DMS 273 treated with DMSO at 0.1 percent for 48 hours (cell line): ENCODE data around the gene SETDB1.

Experiments
- DNase-seq: peaks from one replicate; lab custom pipeline; 2025; lab: John Stamatoyannopoulos, UW

SETDB1 gene

DNA sequence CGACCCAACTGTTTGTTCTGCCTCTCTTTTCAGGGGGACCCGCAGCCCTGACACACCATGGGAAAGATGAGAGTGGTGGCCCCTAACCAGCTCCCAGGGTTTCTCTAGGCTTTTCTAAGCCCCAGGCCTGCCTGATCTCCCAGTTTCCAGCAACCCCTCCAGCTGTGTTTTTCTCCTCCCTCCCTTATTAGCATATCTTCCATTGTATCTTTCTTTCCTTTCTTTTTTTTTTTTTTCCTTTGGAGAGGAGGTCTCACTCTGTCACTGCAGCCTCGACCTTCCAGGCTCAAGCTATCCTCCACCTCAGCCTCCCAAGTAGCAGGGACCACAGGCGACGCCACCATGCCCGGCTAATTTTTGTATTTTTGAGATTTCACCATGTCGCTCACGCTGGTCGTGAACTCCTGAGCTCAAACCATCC, 50.2 kb downstream of the SETDB1 start:
- DNase-seq = no peak

DNA sequence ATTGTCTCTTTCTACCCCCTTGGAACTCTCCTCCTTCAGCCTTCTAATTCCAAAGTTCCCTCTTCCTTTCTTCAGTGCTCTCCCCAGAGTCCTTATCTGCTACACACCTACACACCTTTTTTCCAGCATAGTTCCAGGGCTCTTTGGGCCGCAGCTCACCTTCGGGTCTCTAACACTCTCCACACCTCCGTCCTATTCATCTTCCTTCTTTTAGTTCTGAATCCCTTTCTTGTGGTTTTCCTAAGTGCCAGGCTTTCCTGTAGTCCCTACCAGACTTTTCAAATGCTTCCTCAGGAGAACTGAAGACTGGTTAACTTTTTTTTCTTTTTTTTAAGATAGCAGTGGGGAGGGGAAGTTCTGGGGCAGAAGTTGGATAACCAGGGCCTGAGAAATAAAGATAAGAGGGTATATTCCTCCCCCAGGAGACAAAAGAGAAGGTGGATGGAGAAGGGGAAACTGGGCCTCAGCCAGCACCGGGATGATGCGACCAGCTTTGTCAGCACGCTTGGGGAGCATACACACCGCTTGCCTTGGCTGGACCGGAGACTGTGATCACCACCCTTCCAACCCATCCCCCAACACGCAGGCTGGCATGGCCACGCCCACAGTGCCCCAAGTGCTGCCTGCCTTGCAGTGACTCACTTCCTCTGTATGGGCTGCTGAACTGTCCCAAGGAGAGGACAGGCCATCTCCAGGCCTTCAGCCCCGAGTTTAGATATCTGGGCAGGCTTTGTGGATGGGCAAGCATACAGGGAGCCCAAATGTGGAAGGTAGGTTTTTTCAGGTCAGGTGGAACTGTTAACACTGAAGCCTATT, 50.9 kb downstream of the SETDB1 start:
- no peak for DNase-seq

DNA sequence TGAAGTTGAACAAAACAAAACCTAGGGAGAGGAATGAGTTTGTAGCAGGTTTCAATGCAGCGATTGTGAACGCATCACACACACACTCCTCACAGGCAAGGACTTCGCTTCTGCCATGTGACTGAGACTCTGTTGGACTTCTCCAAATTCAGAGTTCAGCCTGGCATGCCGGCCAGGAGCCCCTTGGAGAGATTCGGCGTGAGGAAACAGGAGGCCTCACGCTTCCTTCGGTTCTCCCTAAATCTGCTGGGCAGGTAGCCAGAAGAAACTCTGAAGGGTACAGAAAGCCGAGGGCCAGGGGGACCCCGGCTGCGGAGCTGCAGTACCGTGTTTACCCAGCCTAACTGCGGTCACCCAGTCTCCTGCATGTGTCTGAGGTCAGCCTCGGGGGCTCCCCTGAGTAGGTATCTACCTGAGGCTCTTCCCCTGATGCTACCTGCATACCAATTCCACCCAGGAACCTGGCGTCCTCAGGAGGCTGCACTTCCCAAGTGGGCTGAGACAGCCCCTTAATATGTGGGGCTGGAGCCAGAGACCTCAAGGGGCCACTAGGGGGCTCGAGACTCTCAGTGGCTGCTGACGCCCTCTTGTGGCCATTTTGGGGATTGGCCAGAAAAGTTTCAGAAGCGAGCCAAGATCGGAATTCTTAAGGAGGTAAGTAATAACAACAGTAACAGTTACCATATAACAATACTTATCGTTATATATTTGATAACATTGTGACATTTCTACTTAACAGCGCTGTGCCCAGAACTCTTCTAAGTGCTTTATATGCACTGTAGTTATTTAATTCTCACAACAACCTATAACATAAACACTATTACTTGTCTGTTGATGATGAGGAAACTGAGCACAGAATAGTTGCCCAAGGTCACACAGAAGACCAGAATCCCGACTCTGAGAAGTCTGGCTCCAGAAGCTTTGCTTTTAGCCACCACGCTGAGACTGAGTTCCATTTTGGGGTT, 53.2 kb downstream of the SETDB1 start:
- peak; percentile 100 for DNase-seq

DNA sequence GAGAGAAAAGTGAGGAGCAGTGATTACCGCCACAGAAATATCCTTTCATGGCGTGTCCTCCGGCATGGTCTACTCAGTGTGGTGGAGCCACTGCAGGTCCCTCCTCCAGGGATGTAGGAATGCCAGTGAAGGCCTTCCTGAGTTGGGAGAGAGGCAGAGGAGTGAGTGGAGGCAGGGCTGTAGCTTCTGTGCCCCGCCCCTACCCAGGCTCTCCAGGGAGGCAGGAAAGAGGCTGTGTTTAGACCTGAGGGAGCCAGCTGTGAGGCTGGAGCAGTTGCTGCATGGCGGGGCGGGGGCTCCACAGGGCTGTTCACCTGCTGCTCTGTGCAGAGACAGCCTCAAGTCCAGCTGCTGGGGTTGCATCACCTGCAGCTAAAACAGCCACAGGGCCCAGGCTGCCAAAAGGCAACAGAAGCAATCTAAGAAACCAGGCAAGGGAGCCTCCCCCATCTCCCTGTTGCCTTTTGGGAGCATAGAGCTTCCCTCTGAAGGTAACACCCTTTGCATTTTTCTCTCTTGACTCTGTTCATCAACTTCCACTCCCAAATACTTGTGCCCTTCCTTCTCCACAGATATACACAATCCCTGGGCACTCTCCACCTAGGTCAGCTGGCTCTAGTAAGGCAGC, 55.1 kb downstream of the SETDB1 start:
- DNase-seq = peak; percentile 100

DNA sequence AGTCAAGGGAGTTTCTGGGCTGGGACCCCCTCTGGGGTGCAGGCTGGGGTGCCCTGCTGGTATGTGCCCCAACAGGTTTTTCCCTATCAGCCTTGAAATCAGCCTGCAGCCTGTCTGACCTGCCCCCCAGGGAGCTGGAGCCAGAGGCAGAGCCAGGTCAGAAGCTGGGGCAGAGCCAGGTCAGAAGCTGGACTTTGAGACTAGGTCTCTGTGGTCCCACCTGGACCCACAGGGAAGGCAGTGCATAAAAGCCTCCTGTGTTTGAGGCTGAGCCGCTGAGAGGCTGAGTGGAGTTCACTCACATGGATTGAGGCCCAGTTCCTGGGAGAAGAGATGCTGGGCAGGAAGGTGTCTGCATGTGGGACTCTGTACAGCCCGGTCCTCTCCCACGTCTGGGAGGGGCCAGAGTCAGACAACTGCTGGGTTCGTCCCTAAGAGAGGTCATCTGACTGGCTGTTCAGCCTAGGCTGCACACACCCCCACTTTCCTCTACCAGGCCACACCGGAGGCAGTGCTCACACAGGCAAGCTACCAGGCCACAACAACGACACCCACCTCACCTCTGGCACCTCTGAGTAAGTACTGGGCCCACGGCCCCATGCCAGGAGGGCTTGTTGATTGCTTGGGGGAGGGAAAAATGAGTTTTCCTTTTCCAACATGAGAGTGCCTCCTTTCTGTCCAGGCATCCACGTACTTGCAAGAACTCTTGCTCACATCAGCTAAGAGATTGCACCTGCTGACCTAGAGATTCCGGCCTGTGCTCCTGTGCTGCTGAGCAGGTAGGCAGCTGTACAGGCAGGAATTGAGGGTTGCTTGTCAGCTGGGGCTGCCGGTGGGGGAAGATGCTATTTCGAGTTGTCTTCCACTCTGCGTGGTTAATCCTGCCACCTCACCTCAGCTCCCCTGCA, 55.9 kb downstream of the SETDB1 start, which contains the start of gene ANXA9:
Gene ANXA9, plus strand, starts transcription at position 488 of the 908 bp plus-strand sequence. CDS start 814 bp downstream, outside the sequence.
- DNase-seq = no peak

DNA sequence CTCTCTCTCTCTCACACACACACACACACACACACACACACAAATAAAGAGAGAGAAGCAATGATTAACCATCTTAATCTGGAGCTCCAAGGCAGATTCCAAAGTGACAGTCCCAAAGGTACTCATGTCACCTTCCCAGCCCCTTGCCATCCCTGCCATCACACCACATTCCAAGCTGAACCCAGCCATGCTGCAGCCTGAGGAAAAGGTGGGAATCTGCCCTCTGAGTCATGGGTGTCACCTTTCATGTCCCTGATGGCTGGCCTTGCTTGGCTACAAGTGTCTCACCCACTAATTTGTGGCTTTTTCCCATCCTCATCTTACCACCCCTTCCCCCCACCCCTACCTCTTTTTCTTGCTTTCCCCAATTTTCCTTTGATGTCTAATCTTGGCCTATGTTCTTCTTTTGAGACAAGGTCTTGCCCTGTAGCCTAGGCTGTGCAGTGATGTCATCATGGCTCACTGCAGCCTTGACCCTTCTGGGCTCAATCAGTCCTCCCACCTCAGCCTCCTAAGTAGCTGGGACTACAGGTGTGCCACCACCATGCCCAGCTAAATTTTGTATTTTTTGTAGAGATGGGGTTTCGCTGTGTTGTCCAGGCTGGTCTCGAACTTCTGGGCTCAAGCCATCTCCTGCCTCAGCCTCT, 59.1 kb downstream of the SETDB1 start:
- DNase-seq = no peak

DNA sequence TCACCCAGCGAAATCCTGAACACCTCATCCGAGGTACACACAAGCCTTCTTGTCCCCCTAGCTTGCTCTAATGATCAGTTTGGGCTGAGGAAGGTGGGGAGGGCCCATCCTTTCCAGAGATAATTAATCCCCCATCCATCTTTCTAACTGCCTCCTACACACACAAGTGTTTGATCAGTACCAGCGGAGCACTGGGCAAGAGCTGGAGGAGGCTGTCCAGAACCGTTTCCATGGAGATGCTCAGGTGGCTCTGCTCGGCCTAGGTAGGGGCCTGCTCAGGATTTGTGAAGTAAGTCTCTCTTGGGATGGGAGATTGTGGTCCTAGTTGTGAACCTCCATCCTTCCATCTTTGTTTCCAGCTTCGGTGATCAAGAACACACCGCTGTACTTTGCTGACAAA, 61.8 kb downstream of the SETDB1 start:
- no peak for DNase-seq

DNA sequence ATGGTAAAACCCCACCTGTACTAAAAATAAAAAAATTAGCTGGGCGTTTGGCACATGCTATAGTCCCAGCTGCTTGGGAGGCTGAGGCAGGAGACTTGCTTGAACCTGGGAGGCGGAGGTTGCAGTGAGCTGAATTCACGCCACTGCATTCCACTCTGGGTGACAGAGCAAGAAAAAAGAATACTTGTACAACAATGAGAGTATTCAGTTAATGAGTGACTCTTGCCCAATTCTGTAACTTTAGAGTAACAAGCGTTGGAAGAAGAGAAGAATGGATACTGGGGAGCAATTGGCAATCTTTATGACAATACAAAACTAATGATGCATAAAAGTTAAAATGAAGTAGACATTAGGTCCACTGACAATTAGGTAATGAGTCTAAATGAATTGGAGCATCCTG, 66.5 kb downstream of the SETDB1 start:
- no peak for DNase-seq

DNA sequence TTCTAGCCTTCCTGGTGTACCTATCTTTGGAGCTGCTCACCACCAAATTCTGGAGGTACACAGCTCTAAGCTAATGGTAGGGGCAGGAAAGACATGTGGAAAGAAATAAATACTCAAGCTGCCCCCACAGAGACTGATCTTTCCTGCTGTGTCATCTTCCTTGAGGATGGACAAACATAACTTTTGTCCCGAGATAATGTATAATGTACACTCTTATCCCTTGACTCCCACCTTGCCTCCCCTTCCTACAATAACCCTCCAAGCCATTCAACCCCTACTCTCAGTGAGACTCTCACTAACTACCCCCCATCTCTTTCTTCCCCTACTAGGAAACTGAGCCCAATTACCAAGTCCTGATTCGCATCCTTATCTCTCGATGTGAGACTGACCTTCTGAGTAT, 68.1 kb downstream of the SETDB1 start:
- DNase-seq = no peak

DNA sequence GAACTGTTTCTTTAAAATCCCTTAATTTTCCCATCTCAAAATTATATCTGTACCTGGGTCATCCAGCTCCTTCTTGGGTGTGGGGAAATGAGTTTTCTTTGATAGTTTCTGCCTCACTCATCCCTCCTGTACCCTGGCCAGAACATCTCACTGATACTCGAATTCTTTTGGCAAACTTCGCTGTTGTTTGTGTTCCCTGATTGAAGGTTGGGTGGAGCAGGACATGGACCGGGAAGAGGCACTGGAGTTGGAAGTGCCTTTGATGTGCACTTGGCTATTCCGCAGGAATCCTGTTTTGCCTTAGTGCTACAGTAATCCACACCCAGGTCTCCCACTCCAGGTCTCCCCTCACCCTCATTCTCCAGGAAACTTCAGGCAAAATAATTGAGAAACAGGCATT, 69.3 kb downstream of the SETDB1 start:
- DNase-seq = no peak

DNA sequence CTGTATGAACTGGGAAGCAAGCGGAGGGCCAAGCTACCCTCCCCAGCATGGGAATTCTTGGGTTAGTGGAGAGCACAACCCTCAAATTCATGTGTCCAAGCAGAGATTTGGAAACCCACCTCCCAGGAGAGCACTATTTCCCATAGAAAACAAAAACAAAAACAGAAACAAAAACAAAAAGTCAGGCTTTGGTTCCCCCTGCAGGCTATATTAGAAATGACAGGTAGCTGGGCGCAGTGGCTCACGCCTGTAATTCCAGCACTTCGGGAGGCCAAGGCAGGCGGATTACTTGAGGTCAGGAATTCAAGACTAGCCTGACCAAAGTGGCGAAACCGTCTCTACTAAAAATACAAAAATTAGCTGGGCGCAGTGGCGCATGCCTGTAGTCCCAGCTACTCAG, 69.7 kb downstream of the SETDB1 start:
- DNase-seq = no peak

DNA sequence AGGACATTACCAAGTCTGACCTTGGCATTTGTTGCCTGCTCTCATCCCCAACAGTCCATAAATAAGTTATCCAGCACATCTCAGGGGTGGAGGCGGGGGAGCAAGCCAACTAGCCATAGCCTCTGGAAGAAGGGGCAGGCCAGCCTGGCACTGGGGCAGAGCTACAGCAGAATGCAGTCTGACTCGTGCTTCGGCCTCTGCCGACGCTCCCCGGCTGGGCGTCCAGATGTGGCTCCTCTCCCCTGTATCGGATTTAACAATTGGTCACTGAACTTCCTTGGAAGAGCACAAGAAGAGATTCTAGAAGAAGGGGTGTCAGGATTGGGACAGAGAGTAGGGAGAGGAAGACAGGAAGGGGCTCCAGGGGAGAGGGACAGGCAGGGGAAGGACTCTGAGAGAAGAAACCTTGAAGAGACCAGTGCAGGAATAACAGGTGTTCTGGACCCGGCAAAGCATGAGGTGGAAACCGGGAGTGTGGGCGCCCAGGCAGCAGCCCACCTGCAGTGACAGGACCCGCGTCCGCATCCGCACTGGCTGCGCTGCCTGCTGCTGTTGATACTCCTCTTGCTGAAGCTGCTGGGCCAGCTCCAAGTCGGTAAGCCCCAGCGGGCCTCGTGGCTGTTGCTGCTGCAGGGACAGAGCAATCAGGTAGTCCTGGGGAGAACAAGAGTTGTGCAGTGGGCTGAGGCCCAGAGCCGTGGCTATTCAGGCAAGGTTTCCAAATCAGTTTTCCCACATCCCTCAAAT, 71.1 kb downstream of the SETDB1 start:
- DNase-seq = no peak

DNA sequence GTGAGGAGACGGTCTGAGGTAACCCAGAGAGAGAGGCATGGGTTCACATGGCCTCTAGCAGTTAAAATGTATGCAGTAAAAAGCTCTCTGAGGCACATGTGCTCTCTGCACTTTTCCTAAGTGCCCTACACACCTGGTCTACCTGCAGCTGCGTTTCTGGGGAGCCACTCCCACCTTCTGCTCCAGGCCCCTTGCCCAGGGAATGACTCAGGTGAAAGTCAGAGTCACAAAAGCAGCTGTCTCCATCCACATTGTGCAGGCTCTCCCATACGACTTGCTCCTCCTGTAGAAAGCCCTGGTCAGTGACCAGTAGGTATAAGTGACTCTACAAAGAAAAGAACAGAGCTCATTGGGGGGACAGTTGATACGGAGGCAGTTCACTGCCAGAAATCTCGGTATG, 71.8 kb downstream of the SETDB1 start:
- no peak for DNase-seq

DNA sequence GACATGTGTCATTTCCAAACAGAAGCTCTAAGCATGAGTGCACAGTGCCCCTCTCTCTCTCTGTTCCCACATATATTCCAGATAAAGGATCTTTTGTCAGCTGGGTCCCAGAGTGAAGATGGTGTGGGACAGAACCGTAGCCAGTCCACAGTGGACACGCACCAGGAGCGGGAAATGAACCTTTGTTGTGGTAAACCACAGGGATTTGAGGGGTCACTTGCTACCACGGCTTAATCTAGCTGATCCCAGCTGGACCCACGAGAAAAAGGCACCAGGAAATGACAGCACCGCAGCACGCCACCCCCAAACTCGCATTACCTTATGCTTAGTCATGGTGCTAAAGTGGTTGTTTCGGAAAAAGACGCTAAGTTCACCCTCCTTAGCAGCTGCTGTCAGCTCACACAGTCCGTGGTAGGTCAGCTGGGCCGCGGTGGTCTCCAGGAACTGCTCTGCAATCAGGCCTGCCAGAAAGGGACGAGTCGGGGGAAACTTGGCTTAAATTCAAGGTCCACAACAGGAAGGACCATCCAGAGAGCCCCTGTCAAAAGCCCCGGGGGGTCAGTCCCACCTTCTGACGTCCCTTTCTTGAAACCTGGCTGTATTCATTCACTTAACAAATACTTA, 73.0 kb downstream of the SETDB1 start:
- DNase-seq = no peak

DNA sequence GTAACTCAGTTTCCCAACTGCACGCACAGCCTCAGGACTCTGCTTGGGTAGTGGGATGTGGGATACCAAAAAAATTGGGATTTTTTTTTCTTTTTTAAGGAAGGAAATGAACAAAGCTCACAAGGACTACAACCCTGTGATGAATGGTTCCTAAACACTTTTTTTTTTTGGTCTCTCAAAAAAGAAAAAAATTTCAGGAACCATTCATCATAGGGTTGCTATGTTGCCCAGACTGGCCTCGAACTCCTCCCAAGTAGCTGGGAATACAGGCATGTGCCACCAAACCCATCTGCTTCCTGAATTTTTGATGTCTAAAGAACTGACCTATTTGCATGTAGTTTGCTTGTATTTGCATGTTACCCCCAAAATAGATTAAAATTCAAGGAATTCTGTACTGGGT, 73.8 kb downstream of the SETDB1 start:
- no peak for DNase-seq

DNA sequence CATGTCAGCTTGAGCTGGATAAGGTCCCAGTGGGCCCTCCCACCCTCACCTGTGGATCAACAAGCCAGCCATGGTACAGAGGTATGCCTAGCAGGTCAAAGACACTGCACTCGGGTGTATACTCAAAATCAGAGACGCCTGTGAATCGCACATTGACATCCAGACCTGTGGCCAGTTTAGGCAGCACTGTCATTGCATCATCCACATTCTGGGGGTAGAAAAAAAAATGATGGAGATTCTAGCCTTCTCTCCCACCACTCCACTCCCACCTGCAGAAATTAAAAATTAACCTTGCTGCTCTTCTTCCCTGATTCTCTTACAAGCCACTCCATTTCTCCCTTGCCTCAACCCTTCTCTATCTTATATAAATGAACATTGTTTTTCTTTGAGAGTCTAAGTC, 74.2 kb downstream of the SETDB1 start:
- no peak for DNase-seq

DNA sequence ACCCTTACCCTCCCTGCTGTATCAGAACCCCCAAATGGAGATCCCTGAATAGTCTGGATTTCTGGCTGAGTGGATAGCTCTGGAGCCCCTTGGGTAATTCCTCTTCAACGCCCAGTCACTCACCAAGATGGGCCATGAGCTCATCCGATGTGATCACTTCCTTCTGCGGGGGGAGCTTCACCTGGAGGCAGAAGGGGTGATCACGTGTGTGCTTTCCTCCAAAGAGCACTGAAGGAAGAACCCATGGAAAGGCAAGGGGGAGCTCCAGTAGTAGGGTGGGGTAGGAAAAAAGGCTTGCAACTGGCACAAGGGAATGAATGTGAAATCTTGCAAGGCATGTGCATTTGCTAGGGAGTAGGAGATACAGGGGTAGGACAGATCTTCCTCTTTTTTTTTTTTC, 75.4 kb downstream of the SETDB1 start:
- DNase-seq = no peak

DNA sequence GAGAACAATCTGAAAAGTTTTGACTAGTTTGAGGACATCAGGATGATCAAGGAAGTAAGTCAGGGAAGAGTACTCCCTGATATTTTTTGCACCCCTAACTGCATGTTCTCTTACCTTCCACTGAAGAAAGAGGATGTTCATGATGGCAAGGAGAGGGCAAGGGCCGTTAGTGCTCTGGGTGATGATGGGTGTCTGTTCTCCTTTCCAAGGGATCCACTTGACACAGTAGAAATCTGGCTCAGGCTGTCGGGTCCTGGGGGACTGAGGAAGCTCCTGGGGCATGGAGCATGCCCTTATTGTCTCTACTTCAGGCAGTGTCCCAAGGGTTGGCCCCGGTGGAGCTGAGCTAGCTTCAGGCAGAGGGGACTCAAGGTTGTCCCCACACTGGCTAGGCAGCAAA, 75.9 kb downstream of the SETDB1 start:
- no peak for DNase-seq

DNA sequence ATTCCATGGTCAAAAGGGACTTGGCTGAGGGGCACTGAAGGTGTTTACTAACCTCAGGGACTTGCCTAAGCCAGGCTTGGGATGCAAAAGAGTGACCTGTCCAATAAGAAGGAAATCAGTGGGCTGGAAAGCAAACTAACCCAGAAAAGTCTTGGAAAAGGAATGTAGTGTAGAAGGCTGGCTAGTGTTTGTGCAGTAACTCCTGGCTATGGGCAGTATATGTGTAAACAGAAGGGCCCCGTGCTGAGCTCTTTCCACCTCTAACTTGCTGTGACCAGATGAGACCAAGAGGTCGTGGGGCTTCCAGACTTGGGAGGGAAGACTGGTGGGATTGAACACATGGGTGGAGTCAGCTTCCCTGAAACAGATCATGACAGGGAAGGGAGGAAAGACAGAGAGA, 76.4 kb downstream of the SETDB1 start:
- DNase-seq = no peak

DNA sequence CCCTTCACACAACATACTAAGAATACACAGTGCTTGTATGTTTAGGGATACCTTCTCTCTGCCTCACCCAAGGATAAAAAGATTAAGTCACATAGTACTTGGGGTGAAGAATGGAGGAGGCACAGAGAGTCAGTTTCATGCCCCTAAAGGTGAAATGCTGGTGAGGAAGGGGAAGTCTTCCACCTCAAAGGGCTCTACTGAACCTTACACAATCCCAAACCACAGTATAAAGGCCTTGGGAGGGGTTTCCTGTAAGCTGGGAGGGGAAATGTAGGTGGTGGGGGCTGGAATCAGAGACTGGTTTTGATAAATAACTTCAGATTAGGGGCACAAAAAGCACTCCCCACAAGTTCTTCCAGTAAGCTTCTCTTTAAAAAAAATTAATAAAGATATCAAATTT, 77.0 kb downstream of the SETDB1 start:
- DNase-seq = no peak
